H1 (cell line): ENCODE measurements around the gene AMHR2. TPM values are rescaled to one million over a fixed set of nuclear protein-coding genes. Genes with fewer than 3 reads are reported as not detected.

ENCODE experiments used
- ATF3 ChIP-seq: IDR thresholded peaks from 2 replicates; pipeline ENCODE4 v1.6.1; 2011; ENCODE audit warnings: low read depth, mild to moderate bottlenecking, low read length; ENCODE audit not compliant: insufficient read depth
- BCL11A ChIP-seq, 2 experiments: IDR thresholded peaks; one replicate each; pipeline ENCODE4 v1.6.1; 2011; ENCODE audit warnings: low read depth in 2 of 2, low read length in 2 of 2, mild to moderate bottlenecking in 2 of 2
- CBX8 ChIP-seq: fragments of 300-800, 300-1000 bp; sonication (generic); IDR thresholded peaks from 2 replicates; pipeline ENCODE4 v1.7.1; 2016; ENCODE audit warnings: low read depth, low read length, borderline replicate concordance
- CEBPB ChIP-seq: IDR thresholded peaks from 2 replicates; pipeline ENCODE4 v1.6.1; 2012; ENCODE audit warnings: low read depth, low read length
- CREB1 ChIP-seq: IDR thresholded peaks from 2 replicates; pipeline ENCODE4 v1.6.1; 2012; ENCODE audit warnings: inconsistent platforms
- E2F6 ChIP-seq: IDR thresholded peaks from 2 replicates; pipeline ENCODE4 v1.6.1; 2012; ENCODE audit warnings: inconsistent platforms
- EGR1 ChIP-seq: IDR thresholded peaks from 2 replicates; pipeline ENCODE4 v1.6.1; 2011; ENCODE audit warnings: low read depth, low read length, borderline replicate concordance
- FOSL1 ChIP-seq: IDR thresholded peaks from 2 replicates; pipeline ENCODE4 v1.6.1; 2011; ENCODE audit warnings: mild to moderate bottlenecking, low read depth, low read length, moderate library complexity; ENCODE audit not compliant: insufficient read depth
- GTF2F1 ChIP-seq: IDR thresholded peaks from 2 replicates; pipeline ENCODE4 v1.6.1; 2012; ENCODE audit warnings: low read depth, low read length, improper control_type of control experiment, borderline replicate concordance
- HDAC6 ChIP-seq: IDR thresholded peaks from one replicate; pipeline ENCODE4 v1.7.1; 2012; ENCODE audit warnings: low read depth, mild to moderate bottlenecking, inconsistent platforms, low read length, moderate library complexity
- JUND ChIP-seq: IDR thresholded peaks from 2 replicates; pipeline ENCODE4 v1.6.1; 2011; ENCODE audit warnings: mild to moderate bottlenecking, improper control_type of control experiment, low read length
- KDM4A ChIP-seq: IDR thresholded peaks from one replicate; pipeline ENCODE4 v1.7.1; 2012; ENCODE audit warnings: low read depth, mild to moderate bottlenecking, moderate library complexity, low read length, inconsistent platforms; ENCODE audit not compliant: severe bottlenecking
- NRF1 ChIP-seq: IDR thresholded peaks from 2 replicates; pipeline ENCODE4 v1.6.1; 2011; ENCODE audit warnings: mild to moderate bottlenecking, low read depth, low read length, improper control_type of control experiment
- PHF8 ChIP-seq: fragments of 200-600 bp; sonication (generic); conservative IDR thresholded peaks from 2 replicates; pipeline ENCODE4 v1.7.1; 2012; ENCODE audit warnings: low read depth, mild to moderate bottlenecking, inconsistent platforms, low read length, moderate library complexity
- POLR2A ChIP-seq, 2 experiments: IDR thresholded peaks; 1 replicate in 1 of 2; 2 replicates in 1 of 2; pipeline ENCODE4 v1.6.1; 2011; ENCODE audit warnings: low read depth in 2 of 2, low read length in 2 of 2, mild to moderate bottlenecking in 2 of 2; ENCODE audit errors: control extremely low read depth in 1 of 2
- POU5F1 ChIP-seq: IDR thresholded peaks from 2 replicates; pipeline ENCODE4 v1.6.1; 2011; ENCODE audit warnings: low read depth, mild to moderate bottlenecking, low read length, moderate library complexity
- SAP30 ChIP-seq: fragments of 300-600 bp; sonication (generic); IDR thresholded peaks from 2 replicates; pipeline ENCODE4 v1.7.1; 2012; ENCODE audit warnings: low read length, moderate library complexity, mild to moderate bottlenecking, inconsistent platforms; ENCODE audit not compliant: insufficient read depth, insufficient replicate concordance
- SIX5 ChIP-seq: IDR thresholded peaks from 2 replicates; pipeline ENCODE4 v1.6.1; 2011; ENCODE audit warnings: mild to moderate bottlenecking, low read depth, low read length
- SP2 ChIP-seq: IDR thresholded peaks from 2 replicates; pipeline ENCODE4 v1.6.1; 2012; ENCODE audit warnings: mild to moderate bottlenecking, low read length, inconsistent platforms
- TAF1 ChIP-seq: IDR thresholded peaks from 2 replicates; pipeline ENCODE4 v1.6.1; 2011; ENCODE audit warnings: mild to moderate bottlenecking, low read depth, low read length
- TBP ChIP-seq: IDR thresholded peaks from 2 replicates; pipeline ENCODE4 v1.6.1; 2011; ENCODE audit warnings: low read depth, low read length, improper control_type of control experiment
- TCF12 ChIP-seq: IDR thresholded peaks from 2 replicates; pipeline ENCODE4 v1.6.1; 2011; ENCODE audit warnings: low read depth, mild to moderate bottlenecking, low read length
- USF2 ChIP-seq: IDR thresholded peaks from 2 replicates; pipeline ENCODE4 v1.6.1; 2011; ENCODE audit warnings: low read length, improper control_type of control experiment
- ZNF274 ChIP-seq: IDR thresholded peaks from 2 replicates; pipeline ENCODE4 v1.7.0; 2012; ENCODE audit warnings: low read length, borderline replicate concordance; ENCODE audit errors: extremely low read depth
- polyA plus RNA-seq, 7 experiments: library from polyadenylated mRNA; depleted of rRNA in 3 of 7; stranded (reverse) in 5 of 7; unstranded in 2 of 7; fragments of >200 nt in 5 of 7; fragments of 200-250 nt in 2 of 7; gene quantifications; 1 replicate in 5 of 7; 2 replicates in 1 of 7; 4 replicates in 1 of 7; pipeline versions ENCODE4 v1.2.1 to v1.2.3, GENCODE V29; 2011 to 2013; ENCODE audit warnings: missing spikeins in 2 of 7, mixed read lengths in 2 of 7
- total RNA-seq: library from RNA; stranded (reverse); fragmentation: NEBNext Ultra II Directional; extraction: Animal tissue kit (Norgen Biotek cat#: 25700); gene quantifications from 2 replicates; pipeline ENCODE4 v1.2.1, GENCODE V29; 2021

Gene AMHR2
- total and polyA plus RNA-seq, 2 of the 8 experiments (the other 6 are each of a cell fraction or from before 2014, with no cell fraction given), result 0.29 to 0.35 TPM

GRCh38 chr12:53379389-53380103 lies 44.1 kb upstream of the AMHR2 start (continued):
- TF ChIP-seq SAP30 (no peak), TCF12 (no peak), TAF1 (peak; percentile 83; the same call in 1 of the 2 replicates), ATF3 (no peak), SIX5 (no peak), EGR1 (no peak), FOSL1 (no peak), USF2 (no peak), KDM4A (no peak), POU5F1 (no peak), E2F6 (peak; percentile 77), SP2 (peak; percentile 99), PHF8 (no peak), JUND (no peak), HDAC6 (no peak), ZNF274 (no peak), CREB1 (peak; percentile 73), GTF2F1 (no peak), BCL11A (IDR thresholded peaks at IDR 0.05; ENCODE audit: low read depth in 2 of 2, low read length in 2 of 2) (no peak), CEBPB (no peak), NRF1 (no peak), POLR2A (IDR thresholded peaks at IDR 0.05; ENCODE audit: control extremely low read depth in 1 of 2, low read depth in 2 of 2, low read length in 2 of 2) (peak; percentile 93 to 98), CBX8 (no peak), TBP (peak; percentile 83)
